Esophagus muscularis mucosa (tissue), 4 donors: Measurements from ENCODE around the gene USP25. TPM values are rescaled to one million over a fixed set of nuclear protein-coding genes. Genes with fewer than 3 reads are reported as not detected.

Experiments
- DNase-seq: peaks from one replicate; pipeline ENCODE4 v3.0.0-alpha.2; 2017; ENCODE audit errors: extremely low spot score
- H3K27ac ChIP-seq, 4 donors: fragments of 200-600 bp; sonication (generic); replicated peaks in 1 of 4; 1 replicate in 3 of 4; 2 replicates in 1 of 4; pipeline ENCODE4 v1.5.1; 2016 to 2019; ENCODE audit warnings: mild to moderate bottlenecking in 1 of 4
- H3K27me3 ChIP-seq, 4 donors: fragments of 200-600 bp; sonication (generic); one replicate each; pipeline versions ENCODE4 v1.5.1 to v1.6.0; 2016 to 2019
- H3K36me3 ChIP-seq, 4 donors: fragments of 200-600 bp; sonication (generic); one replicate each; pipeline ENCODE4 v1.5.1; 2016 to 2019
- H3K4me1 ChIP-seq, 4 donors: fragments of 200-600 bp; sonication (generic); one replicate each; pipeline ENCODE4 v1.5.1; 2016 to 2019
- H3K4me3 ChIP-seq, 4 donors: fragments of 200-600 bp; sonication (generic); 1 replicate in 2 of 4; 2 replicates in 2 of 4; pipeline ENCODE4 v1.5.1; 2016 to 2019; ENCODE audit warnings: mild to moderate bottlenecking in 4 of 4, moderate library complexity in 1 of 4
- H3K9me3 ChIP-seq, 4 donors: fragments of 200-600 bp; sonication (generic); 1 replicate in 3 of 4; 2 replicates in 1 of 4; pipeline ENCODE4 v1.5.1; 2016 to 2019
- EP300 ChIP-seq: sonication (generic); formaldehyde crosslinking; IDR thresholded peaks from one replicate; pipeline ENCODE4 v1.6.1; 2017; ENCODE audit warnings: antibody characterized with exemption
- POLR2A ChIP-seq: fragments of 450-650 bp; IDR thresholded peaks from one replicate; pipeline ENCODE4 v1.6.1; 2017; ENCODE audit warnings: antibody characterized with exemption, moderate library complexity, mild to moderate bottlenecking, low read depth
- POLR2AphosphoS5 ChIP-seq, 2 donors: sonication (generic); formaldehyde crosslinking; IDR thresholded peaks; one replicate each; pipeline ENCODE4 v1.6.1; 2017; ENCODE audit warnings: antibody characterized with exemption in 2 of 2
- WGBS: methylation state at CpG from one replicate; pipeline ENCODE4 v1.1.5; 2018; 5-methylcytosine and 5-hydroxymethylcytosine counted together
- intact Hi-C: fragments of 100-400 bp; cut with DNase I; formaldehyde crosslinking; loops from one replicate; pipeline ENCODE4 v1.15.1; 2023
- total RNA-seq, 4 donors: library from RNA; depleted of rRNA; stranded (reverse); fragments of >200 nt; gene quantifications; one replicate each; pipeline versions ENCODE4 v1.1.0 to v1.2.1, GENCODE V29; 2016
- TF ChIP-seq, protein P1 (sequence below), 3 experiments: fragments of 200-600 bp in 2 of 3; fragments of 450-650 bp in 1 of 3; sonication (generic) in 2 of 3; IDR thresholded peaks; one replicate each; pipeline ENCODE4 v1.5.1; 2017 to 2019; ENCODE audit warnings: antibody characterized with exemption in 3 of 3, mild to moderate bottlenecking in 2 of 3, moderate library complexity in 1 of 3

Gene USP25
- total RNA-seq, 4 donors from 2014 or later = 48.2 to 75.1 (median 60.0) TPM

- no peaks in the 10 kb centered on the region for H3K36me3 ChIP-seq
- no peaks in the 10 kb centered on the region for H3K27me3 ChIP-seq
- 79% methylated on average over 5 of the region's 5 CpGs for WGBS
- no peak overlapping the region for H3K27ac ChIP-seq
- no peak for DNase-seq
- H3K4me1 ChIP-seq = peaks cover 38 to 69% (median 65%) of the 10 kb centered on the region in 4 donors
- H3K4me3 ChIP-seq = no peak overlapping the region
- no peak for TF ChIP-seq POLR2A
- TF ChIP-seq POLR2AphosphoS5 (IDR thresholded peaks at IDR 0.05) = no peak
- TF ChIP-seq, protein P1, sequence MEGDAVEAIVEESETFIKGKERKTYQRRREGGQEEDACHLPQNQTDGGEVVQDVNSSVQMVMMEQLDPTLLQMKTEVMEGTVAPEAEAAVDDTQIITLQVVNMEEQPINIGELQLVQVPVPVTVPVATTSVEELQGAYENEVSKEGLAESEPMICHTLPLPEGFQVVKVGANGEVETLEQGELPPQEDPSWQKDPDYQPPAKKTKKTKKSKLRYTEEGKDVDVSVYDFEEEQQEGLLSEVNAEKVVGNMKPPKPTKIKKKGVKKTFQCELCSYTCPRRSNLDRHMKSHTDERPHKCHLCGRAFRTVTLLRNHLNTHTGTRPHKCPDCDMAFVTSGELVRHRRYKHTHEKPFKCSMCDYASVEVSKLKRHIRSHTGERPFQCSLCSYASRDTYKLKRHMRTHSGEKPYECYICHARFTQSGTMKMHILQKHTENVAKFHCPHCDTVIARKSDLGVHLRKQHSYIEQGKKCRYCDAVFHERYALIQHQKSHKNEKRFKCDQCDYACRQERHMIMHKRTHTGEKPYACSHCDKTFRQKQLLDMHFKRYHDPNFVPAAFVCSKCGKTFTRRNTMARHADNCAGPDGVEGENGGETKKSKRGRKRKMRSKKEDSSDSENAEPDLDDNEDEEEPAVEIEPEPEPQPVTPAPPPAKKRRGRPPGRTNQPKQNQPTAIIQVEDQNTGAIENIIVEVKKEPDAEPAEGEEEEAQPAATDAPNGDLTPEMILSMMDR (IDR thresholded peaks at IDR 0.05) = no peak
- no peak for TF ChIP-seq EP300
- intact Hi-C loops = no loop called here
- H3K9me3 ChIP-seq = no peaks in the 10 kb centered on the region
These were observed 19.5 kb downstream of the USP25 start for GRCh38 chr21:15749082-15749860.

GRCh38 chr21:15749861-15750159 is 20.0 kb downstream of the USP25 start:
- no peak for DNase-seq
- no peak overlapping the region for H3K27ac ChIP-seq
- H3K4me1 ChIP-seq = peaks cover 43 to 69% (median 67%) of the 10 kb centered on the region in 4 donors
- TF ChIP-seq, protein P1 (IDR thresholded peaks at IDR 0.05) = no peak
- TF ChIP-seq EP300 (no peak), POLR2A (no peak), POLR2AphosphoS5 (IDR thresholded peaks at IDR 0.05) (no peak)
- H3K9me3 ChIP-seq = no peaks in the 10 kb centered on the region
- intact Hi-C loops = no loop called here
- H3K27me3 ChIP-seq = no peaks in the 10 kb centered on the region
- whole genome bisulfite sequencing = 78% methylated on average over 2 of the region's 2 CpGs
- H3K4me3 ChIP-seq = no peak overlapping the region
- H3K36me3 ChIP-seq = no peaks in the 10 kb centered on the region

GRCh38 chr21:15751037-15751436 is 21.3 kb downstream of the USP25 start:
- 52% methylated on average over 1 of the region's 1 CpG for WGBS
- TF ChIP-seq POLR2A (no peak), EP300 (no peak), POLR2AphosphoS5 (IDR thresholded peaks at IDR 0.05) (no peak)
- TF ChIP-seq, protein P1 (IDR thresholded peaks at IDR 0.05) = no peak
- Histone ChIP-seq H3K4me3 (no peak overlapping the region), H3K27me3 (no peaks in the 10 kb centered on the region), H3K27ac (no peak overlapping the region), H3K4me1 (peaks cover 46 to 80% (median 77%) of the 10 kb centered on the region in 4 donors), H3K9me3 (no peaks in the 10 kb centered on the region), H3K36me3 (no peaks in the 10 kb centered on the region)
- intact Hi-C loops = no loop called here
- DNase-seq = no peak

GRCh38 chr21:15751546-15751945 is 21.8 kb downstream of the USP25 start:
- Histone ChIP-seq H3K36me3 (no peaks in the 10 kb centered on the region), H3K4me1 (peaks cover 46 to 85% (median 77%) of the 10 kb centered on the region in 4 donors), H3K27ac (no peak overlapping the region), H3K9me3 (no peaks in the 10 kb centered on the region), H3K27me3 (no peaks in the 10 kb centered on the region), H3K4me3 (no peak overlapping the region)
- TF ChIP-seq POLR2A (no peak), POLR2AphosphoS5 (IDR thresholded peaks at IDR 0.05) (no peak), EP300 (no peak)
- TF ChIP-seq, protein P1 (IDR thresholded peaks at IDR 0.05) = no peak
- DNase-seq = no peak
- intact Hi-C loops = no loop called here
